SK-N-SH treated with all-trans-retinoic acid at 6 μM for 48 hours (cell line): ENCODE results near the gene PPP1R14B.

Experiments used
- ATAC-seq: fragments of 200-7000 bp; cut with Tn5 transposase; 3 replicates; pipeline ENCODE4 v1.9.1; 2020; ENCODE audit warnings: mild to moderate bottlenecking, moderate library complexity
- BACH2 ChIP-seq: fragments of 250-450 bp; sonication (Bioruptor Pico); IDR thresholded peaks from 2 replicates; pipeline ENCODE4 v1.9.0; 2021; ENCODE audit warnings: mild to moderate bottlenecking, borderline replicate concordance
- CSDC2 ChIP-seq: fragments of 250-450 bp; sonication (Bioruptor Pico); IDR thresholded peaks from 2 replicates; pipeline ENCODE4 v1.5.0; 2020; ENCODE audit warnings: mild to moderate bottlenecking, moderate library complexity
- ESRRG ChIP-seq: fragments of 250-450 bp; sonication (Bioruptor Pico); IDR thresholded peaks from 2 replicates; pipeline ENCODE4 v1.6.1; 2021; ENCODE audit warnings: mild to moderate bottlenecking
- GLIS3 ChIP-seq: fragments of 250-450 bp; sonication (Bioruptor Pico); IDR thresholded peaks from 2 replicates; pipeline ENCODE4 v1.5.0; 2020; ENCODE audit warnings: mild to moderate bottlenecking, moderate library complexity
- ISL1 ChIP-seq: fragments of 250-450 bp; sonication (Bioruptor Pico); IDR thresholded peaks from 2 replicates; pipeline ENCODE4 v2.1.2; 2022; ENCODE audit warnings: mild to moderate bottlenecking, moderate library complexity
- OSR1 ChIP-seq: fragments of 250-450 bp; sonication (Bioruptor Pico); IDR thresholded peaks from 2 replicates; pipeline ENCODE4 v1.8.0; 2022; ENCODE audit warnings: moderate library complexity, mild to moderate bottlenecking, inconsistent platforms
- RARB ChIP-seq: fragments of 250-450 bp; sonication (Bioruptor Pico); IDR thresholded peaks from 2 replicates; pipeline ENCODE4 v1.8.0; 2021; ENCODE audit warnings: mild to moderate bottlenecking, moderate library complexity
- SNAI2 ChIP-seq: fragments of 250-450 bp; sonication (Bioruptor Pico); IDR thresholded peaks from 2 replicates; pipeline ENCODE4 v1.5.0; 2020; ENCODE audit warnings: mild to moderate bottlenecking, moderate library complexity
- TOX ChIP-seq: fragments of 250-450 bp; sonication (Bioruptor Pico); IDR thresholded peaks from 2 replicates; pipeline ENCODE4 v1.8.0; 2021; ENCODE audit warnings: mild to moderate bottlenecking, moderate library complexity, borderline replicate concordance
- ZC3H10 ChIP-seq: fragments of 250-450 bp; sonication (Bioruptor Pico); IDR thresholded peaks from 2 replicates; pipeline ENCODE4 v1.5.1; 2021; ENCODE audit warnings: mild to moderate bottlenecking, moderate library complexity
- ZFP3 ChIP-seq: fragments of 250-450 bp; sonication (Bioruptor Pico); IDR thresholded peaks from 2 replicates; pipeline ENCODE4 v1.5.0; 2020; ENCODE audit warnings: mild to moderate bottlenecking, moderate library complexity
- ZFP30 ChIP-seq: fragments of 450-650 bp; formaldehyde crosslinking; IDR thresholded peaks from 2 replicates; pipeline ENCODE4 v1.5.0; 2022; ENCODE audit warnings: mild to moderate bottlenecking, moderate library complexity
- ZNF565 ChIP-seq: fragments of 450-650 bp; formaldehyde crosslinking; conservative IDR thresholded peaks from 2 replicates; pipeline ENCODE4 v1.5.0; 2020; ENCODE audit warnings: low read depth, mild to moderate bottlenecking, moderate library complexity
- ZNF70 ChIP-seq: fragments of 450-650 bp; formaldehyde crosslinking; IDR thresholded peaks from 2 replicates; pipeline ENCODE4 v1.5.0; 2020; ENCODE audit warnings: mild to moderate bottlenecking, moderate library complexity
- ZNF8 ChIP-seq: fragments of 450-650 bp; formaldehyde crosslinking; IDR thresholded peaks from 2 replicates; pipeline ENCODE4 v1.5.0; 2020; ENCODE audit warnings: mild to moderate bottlenecking, moderate library complexity
- TF ChIP-seq, protein P1 (sequence below): fragments of 250-450 bp; sonication (Bioruptor Pico); IDR thresholded peaks from 2 replicates; pipeline ENCODE4 v1.8.0; 2020; ENCODE audit warnings: mild to moderate bottlenecking, moderate library complexity, borderline replicate concordance
- TF ChIP-seq, protein P2 (sequence below): fragments of 250-450 bp; sonication (Bioruptor Pico); IDR thresholded peaks from 2 replicates; pipeline ENCODE4 v1.8.0; 2021; ENCODE audit warnings: low read depth, mild to moderate bottlenecking, moderate library complexity, borderline replicate concordance
- TF ChIP-seq, protein P3 (sequence below): fragments of 250-450 bp; sonication (Bioruptor Pico); IDR thresholded peaks from 2 replicates; pipeline ENCODE4 v1.5.0; 2020; ENCODE audit warnings: mild to moderate bottlenecking, moderate library complexity
- TF ChIP-seq, protein P4 (sequence below): fragments of 250-450 bp; sonication (Bioruptor Pico); IDR thresholded peaks from 2 replicates; pipeline ENCODE4 v1.5.1; 2021; ENCODE audit warnings: mild to moderate bottlenecking, moderate library complexity
- TF ChIP-seq, protein P5 (sequence below): fragments of 250-450 bp; sonication (Bioruptor Pico); IDR thresholded peaks from 2 replicates; pipeline ENCODE4 v1.5.1; 2020; ENCODE audit warnings: low read depth, mild to moderate bottlenecking, moderate library complexity

PPP1R14B gene

DNA sequence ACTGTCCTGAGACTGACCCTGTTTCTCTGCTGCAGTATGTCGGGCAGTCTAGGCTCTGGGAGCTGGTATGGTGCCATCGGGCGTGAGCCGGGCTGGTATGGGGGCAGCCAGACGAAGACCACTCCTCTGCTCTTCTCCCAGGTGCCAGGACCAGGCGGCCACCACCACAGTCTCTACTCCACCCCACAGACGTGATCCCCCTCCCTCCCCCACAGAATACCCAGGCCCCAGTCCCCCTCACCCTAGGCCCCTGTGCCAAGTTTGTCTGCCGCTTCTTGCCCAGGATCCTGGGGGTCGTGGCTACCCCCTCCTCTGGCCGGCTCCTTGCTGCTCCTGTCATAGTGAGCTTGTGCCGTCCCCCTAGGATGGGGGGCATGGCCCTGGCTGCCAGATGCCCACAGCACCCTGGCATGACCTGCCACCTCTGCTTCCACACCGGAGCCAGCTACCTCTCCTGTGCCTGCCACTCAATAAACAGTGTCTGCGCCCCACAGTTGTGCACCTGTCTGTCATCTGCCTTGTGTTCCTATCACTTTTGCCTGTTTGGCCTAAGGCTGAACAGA is 42.3 kb upstream of the PPP1R14B start (continued):
- TF ChIP-seq, protein P1, sequence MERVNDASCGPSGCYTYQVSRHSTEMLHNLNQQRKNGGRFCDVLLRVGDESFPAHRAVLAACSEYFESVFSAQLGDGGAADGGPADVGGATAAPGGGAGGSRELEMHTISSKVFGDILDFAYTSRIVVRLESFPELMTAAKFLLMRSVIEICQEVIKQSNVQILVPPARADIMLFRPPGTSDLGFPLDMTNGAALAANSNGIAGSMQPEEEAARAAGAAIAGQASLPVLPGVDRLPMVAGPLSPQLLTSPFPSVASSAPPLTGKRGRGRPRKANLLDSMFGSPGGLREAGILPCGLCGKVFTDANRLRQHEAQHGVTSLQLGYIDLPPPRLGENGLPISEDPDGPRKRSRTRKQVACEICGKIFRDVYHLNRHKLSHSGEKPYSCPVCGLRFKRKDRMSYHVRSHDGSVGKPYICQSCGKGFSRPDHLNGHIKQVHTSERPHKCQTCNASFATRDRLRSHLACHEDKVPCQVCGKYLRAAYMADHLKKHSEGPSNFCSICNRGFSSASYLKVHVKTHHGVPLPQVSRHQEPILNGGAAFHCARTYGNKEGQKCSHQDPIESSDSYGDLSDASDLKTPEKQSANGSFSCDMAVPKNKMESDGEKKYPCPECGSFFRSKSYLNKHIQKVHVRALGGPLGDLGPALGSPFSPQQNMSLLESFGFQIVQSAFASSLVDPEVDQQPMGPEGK (CRISPR knock-in tag): no peak

DNA sequence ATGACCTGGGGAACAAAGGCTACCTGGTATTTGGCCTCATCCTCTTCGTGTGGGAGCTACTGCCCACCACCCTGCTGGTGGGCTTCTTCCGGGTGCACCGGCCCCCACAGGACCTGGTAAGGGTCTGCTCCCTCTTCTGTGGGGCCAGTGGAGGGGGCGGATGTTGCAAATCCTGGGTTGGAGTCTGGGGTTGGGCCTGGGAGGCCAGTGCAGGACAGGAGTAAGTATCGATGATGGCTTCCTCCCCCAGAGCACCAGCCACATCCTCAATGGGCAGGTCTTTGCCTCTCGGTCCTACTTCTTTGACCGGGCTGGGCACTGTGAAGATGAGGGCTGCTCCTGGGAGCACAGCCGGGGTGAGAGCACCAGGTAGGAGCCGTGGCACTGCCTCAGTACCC is 41.6 kb upstream of the PPP1R14B start:
- TF ChIP-seq ZNF565: no peak
- TF ChIP-seq OSR1 (CRISPR knock-in tag): no peak
- no peak for ATAC-seq

DNA sequence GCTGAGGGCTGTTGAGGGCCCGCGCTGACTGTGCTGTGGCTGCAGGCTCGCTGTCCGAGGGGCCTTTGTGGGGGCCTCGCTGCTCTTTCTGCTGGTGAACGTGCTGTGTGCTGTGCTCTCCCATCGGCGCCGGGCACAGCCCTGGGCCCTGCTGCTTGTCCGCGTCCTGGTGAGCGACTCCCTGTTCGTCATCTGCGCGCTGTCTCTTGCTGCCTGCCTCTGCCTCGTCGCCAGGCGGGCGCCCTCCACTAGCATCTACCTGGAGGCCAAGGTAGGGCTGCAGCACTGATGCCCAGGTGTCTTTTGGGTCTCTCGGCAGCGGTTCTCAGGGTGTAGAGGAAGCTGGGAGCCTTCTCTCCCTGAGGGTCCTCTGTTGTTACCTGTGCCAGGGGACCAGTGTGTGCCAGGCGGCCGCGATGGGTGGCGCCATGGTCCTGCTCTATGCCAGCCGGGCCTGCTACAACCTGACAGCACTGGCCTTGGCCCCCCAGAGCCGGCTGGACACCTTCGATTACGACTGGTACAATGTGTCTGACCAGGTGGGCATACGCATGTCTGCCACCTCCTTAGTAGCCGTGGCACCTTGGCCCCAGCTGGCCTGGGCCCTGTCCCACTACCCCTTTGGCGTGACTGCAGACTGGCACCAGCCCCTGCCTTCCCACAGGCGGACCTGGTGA is 41.1 kb upstream of the PPP1R14B start:
- ATAC-seq: no peak
- TF ChIP-seq, protein P1 (CRISPR knock-in tag): no peak
- TF ChIP-seq, protein P2, sequence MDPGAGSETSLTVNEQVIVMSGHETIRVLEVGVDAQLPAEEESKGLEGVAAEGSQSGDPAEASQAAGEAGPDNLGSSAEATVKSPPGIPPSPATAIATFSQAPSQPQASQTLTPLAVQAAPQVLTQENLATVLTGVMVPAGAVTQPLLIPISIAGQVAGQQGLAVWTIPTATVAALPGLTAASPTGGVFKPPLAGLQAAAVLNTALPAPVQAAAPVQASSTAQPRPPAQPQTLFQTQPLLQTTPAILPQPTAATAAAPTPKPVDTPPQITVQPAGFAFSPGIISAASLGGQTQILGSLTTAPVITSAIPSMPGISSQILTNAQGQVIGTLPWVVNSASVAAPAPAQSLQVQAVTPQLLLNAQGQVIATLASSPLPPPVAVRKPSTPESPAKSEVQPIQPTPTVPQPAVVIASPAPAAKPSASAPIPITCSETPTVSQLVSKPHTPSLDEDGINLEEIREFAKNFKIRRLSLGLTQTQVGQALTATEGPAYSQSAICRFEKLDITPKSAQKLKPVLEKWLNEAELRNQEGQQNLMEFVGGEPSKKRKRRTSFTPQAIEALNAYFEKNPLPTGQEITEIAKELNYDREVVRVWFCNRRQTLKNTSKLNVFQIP (CRISPR knock-in tag): no peak
- no peak for TF ChIP-seq GLIS3 (CRISPR knock-in tag)
- TF ChIP-seq OSR1 (CRISPR knock-in tag): no peak
- TF ChIP-seq ZFP30 (CRISPR knock-in tag): no peak
- TF ChIP-seq, protein P3, sequence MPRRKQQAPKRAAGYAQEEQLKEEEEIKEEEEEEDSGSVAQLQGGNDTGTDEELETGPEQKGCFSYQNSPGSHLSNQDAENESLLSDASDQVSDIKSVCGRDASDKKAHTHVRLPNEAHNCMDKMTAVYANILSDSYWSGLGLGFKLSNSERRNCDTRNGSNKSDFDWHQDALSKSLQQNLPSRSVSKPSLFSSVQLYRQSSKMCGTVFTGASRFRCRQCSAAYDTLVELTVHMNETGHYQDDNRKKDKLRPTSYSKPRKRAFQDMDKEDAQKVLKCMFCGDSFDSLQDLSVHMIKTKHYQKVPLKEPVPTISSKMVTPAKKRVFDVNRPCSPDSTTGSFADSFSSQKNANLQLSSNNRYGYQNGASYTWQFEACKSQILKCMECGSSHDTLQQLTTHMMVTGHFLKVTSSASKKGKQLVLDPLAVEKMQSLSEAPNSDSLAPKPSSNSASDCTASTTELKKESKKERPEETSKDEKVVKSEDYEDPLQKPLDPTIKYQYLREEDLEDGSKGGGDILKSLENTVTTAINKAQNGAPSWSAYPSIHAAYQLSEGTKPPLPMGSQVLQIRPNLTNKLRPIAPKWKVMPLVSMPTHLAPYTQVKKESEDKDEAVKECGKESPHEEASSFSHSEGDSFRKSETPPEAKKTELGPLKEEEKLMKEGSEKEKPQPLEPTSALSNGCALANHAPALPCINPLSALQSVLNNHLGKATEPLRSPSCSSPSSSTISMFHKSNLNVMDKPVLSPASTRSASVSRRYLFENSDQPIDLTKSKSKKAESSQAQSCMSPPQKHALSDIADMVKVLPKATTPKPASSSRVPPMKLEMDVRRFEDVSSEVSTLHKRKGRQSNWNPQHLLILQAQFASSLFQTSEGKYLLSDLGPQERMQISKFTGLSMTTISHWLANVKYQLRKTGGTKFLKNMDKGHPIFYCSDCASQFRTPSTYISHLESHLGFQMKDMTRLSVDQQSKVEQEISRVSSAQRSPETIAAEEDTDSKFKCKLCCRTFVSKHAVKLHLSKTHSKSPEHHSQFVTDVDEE: no peak
- no peak for TF ChIP-seq ZNF565
- TF ChIP-seq CSDC2 (CRISPR knock-in tag): no peak
- TF ChIP-seq ISL1 (CRISPR knock-in tag): no peak
- no peak for TF ChIP-seq ESRRG
- TF ChIP-seq ZNF70 (CRISPR knock-in tag): no peak
- TF ChIP-seq, protein P4, sequence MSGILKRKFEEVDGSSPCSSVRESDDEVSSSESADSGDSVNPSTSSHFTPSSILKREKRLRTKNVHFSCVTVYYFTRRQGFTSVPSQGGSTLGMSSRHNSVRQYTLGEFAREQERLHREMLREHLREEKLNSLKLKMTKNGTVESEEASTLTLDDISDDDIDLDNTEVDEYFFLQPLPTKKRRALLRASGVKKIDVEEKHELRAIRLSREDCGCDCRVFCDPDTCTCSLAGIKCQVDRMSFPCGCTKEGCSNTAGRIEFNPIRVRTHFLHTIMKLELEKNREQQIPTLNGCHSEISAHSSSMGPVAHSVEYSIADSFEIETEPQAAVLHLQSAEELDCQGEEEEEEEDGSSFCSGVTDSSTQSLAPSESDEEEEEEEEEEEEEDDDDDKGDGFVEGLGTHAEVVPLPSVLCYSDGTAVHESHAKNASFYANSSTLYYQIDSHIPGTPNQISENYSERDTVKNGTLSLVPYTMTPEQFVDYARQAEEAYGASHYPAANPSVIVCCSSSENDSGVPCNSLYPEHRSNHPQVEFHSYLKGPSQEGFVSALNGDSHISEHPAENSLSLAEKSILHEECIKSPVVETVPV (CRISPR knock-in tag): no peak

DNA sequence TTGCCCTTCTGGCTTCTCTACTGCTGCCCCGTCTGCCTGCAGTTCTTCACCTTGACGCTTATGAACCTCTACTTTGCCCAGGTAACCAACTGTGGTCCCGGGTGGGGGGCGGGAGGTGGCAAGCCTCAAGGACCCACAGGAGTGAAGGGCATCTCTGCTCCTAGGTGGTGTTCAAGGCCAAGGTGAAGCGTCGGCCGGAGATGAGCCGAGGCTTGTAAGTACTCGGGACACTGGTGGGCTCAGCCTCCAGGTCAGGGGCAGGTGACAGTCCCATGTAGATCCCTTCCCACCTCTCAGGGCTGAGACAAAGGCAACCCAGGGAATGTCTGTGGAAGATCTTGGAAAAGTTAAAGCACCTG is 40.0 kb upstream of the PPP1R14B start:
- no peak for ATAC-seq
- no peak for TF ChIP-seq ESRRG
- TF ChIP-seq RARB: no peak
- TF ChIP-seq ZNF70 (CRISPR knock-in tag): no peak
- no peak for TF ChIP-seq BACH2 (CRISPR knock-in tag)
- no peak for TF ChIP-seq GLIS3 (CRISPR knock-in tag)
- no peak for TF ChIP-seq ZFP3 (CRISPR knock-in tag)
- no peak for TF ChIP-seq ZNF565
- TF ChIP-seq ZNF8 (CRISPR knock-in tag): no peak
- no peak for TF ChIP-seq SNAI2 (CRISPR knock-in tag)
- TF ChIP-seq TOX: no peak
- no peak for TF ChIP-seq ZC3H10 (CRISPR knock-in tag)
- TF ChIP-seq, protein P4 (CRISPR knock-in tag): no peak
- TF ChIP-seq, protein P5, sequence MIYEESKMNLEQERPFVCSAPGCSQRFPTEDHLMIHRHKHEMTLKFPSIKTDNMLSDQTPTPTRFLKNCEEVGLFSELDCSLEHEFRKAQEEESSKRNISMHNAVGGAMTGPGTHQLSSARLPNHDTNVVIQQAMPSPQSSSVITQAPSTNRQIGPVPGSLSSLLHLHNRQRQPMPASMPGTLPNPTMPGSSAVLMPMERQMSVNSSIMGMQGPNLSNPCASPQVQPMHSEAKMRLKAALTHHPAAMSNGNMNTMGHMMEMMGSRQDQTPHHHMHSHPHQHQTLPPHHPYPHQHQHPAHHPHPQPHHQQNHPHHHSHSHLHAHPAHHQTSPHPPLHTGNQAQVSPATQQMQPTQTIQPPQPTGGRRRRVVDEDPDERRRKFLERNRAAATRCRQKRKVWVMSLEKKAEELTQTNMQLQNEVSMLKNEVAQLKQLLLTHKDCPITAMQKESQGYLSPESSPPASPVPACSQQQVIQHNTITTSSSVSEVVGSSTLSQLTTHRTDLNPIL (CRISPR knock-in tag): no peak
- TF ChIP-seq, protein P3: no peak
